Fibroblast of skin of scalp (primary cell): ENCODE measurements around the gene IFI6. TPM values are rescaled to one million over a fixed set of nuclear protein-coding genes. Genes with fewer than 3 reads are reported as not detected.
"Not testable (repeated sequence)": the region's sequence is repeated elsewhere in the genome, so short reads cannot be mapped to it uniquely, and the experiment has no call there.

Source experiments
- DNase-seq: peaks from one replicate; pipeline ENCODE4 v3.0.0-alpha.2; 2013
- polyA plus RNA-seq, 2 experiments: library from polyadenylated mRNA; unstranded; fragments of 120-200 nt; gene quantifications; one replicate each; pipeline ENCODE4 v1.2.1, GENCODE V29; 2013; ENCODE audit not compliant: insufficient read length in 2 of 2

IFI6 gene
- 27.8 TPM for polyA plus RNA-seq (2013, experiment 1 of 2; ENCODE audit: insufficient read length)
- polyA plus RNA-seq (2013, experiment 2 of 2; ENCODE audit: insufficient read length): 33.2 TPM

DNA sequence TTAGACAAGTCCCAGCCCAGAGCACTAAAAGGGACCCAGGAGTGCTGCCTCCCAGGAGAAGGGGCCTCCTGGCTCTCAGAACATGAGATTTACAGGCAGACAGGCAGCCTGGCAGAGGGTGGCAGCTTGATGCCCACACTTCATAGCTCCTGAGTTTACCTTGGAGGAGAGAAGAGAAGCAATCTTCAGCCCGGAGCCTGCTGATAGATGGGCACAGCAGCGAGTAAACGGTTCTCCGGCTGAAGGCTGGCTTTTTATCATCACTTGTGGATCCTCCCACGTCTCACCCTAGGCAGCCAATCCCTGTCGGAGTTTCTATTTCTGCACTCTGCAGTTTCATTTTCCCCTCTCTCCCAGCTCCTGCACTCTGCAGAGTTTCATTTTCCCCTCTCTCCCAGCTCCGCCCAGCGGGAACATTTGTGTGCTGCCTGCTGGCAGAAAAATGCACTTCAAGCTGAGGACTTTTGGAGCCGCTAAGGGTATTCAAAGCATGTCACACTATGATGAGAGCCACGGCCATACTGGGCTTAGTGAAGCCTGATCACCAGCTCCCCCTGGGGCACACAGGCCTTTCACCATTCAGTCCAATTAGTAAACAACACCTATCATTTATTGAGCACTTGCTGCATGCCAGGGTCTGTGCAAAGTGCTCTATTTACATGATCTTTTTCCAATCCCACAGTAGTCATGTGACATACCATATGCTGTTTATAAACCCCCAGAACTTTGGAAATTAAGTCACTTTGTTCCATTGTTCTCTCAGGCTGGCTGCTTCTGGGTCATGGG is at the start of gene IFI6:
Gene IFI6, minus strand, starts transcription at position 229 of the 786 bp plus-strand sequence. CDS start 2,878 bp downstream, outside the sequence.
- peak; percentile 97 for DNase-seq

GRCh38 chr1:27719286-27720251 is 47.6 kb upstream of the IFI6 start:
- DNase-seq: peak; percentile 3

GRCh38 chr1:27716262-27716895 is 44.4 kb upstream of the IFI6 start:
- no peak for DNase-seq

- no peak for DNase-seq
Measured at GRCh38 chr1:27713869-27714513, 42.0 kb upstream of the IFI6 start.

DNA sequence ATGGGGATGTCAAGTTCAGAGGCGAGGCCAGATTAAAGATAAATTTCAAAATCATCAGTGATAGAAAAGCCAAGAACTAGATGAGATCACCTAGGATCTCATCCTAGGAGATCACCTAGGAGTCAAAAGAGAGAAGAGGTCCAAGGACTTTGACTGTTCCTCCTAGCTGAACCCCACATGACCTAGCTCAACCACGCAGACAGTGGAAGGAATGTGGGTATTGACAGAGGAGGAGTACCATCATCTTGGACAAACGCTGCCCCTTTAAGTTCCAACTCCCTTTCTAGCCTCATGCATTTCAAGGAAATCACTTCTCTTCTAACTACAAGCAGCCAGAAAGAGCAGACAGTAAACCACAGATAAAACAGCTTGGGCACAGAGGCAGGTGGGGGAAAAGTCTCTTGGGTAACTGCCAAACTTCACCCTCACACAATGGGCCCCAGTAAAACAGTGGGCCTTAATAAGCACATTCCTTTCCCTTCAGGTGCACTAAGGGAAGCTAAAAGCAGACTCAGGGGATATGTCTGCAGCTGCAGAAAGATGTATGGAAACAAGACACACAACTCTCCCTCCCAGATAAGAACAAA is 41.2 kb upstream of the IFI6 start:
- DNase-seq: no peak

DNA sequence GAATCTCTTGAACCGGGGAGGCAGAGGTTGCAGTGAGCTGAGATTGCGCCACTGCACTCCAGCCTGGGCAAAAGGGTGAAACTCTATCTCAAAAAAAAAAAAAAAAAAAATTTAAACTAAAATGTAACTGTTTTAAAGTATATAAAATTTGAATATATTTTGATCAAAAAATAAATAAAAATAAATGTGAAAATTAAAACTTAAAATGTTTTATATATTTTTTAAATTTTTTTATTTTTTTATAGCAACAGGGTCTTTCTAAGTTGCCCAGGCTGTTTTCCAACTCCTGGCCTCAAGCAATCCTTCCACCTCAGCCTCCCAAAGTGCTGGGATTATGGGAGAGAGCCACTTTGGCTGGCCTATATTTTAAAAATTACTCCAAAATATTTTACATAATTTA is 38.6 kb upstream of the IFI6 start:
- DNase-seq: no peak

- DNase-seq: no peak
Measured at GRCh38 chr1:27705545-27705944, 33.6 kb upstream of the IFI6 start.

DNA sequence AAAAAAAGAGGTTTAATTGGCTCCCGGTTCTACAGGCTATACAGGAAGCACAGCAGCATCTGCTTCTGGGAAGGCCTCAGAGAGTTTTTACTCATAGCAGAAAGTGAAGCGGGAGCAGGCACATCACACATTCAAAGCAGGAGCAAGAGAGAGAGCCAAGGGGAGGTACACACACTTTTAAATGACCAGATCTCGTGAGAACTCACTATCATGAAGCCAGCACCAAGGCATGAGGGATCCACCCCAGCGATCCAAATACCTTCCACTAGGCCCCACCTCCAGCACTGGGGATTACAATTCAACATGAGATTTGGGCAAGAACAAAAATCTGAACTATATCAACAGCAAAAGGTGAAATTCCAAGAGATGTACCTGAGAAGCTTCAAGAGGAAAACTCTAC is 33.0 kb upstream of the IFI6 start:
- no peak for DNase-seq

- not testable (repeated sequence) for DNase-seq
Measured at GRCh38 chr1:27696835-27697234, 24.8 kb upstream of the IFI6 start.

DNA sequence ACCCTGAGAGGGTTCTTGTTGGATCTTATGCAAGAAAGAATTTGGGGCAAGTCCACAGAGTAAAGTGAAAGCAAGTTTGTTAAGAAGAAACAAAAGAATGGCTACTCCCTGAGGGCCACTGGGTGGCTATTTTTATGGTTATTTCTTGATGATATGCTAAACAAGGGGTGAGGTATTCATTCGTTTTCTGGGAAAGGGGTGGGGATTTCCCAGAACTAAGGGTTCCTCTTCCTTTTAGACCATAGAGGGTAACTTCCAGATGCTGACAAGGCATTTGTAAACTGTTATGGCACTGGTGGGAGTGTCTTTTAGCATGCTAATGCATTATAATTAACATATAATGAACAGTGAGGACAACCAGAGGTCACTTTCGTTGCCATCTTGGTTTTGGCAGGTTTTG is 18.2 kb upstream of the IFI6 start:
- no peak for DNase-seq

GRCh38 chr1:27689423-27690173 is 17.6 kb upstream of the IFI6 start:
- peak; percentile 49 for DNase-seq

DNA sequence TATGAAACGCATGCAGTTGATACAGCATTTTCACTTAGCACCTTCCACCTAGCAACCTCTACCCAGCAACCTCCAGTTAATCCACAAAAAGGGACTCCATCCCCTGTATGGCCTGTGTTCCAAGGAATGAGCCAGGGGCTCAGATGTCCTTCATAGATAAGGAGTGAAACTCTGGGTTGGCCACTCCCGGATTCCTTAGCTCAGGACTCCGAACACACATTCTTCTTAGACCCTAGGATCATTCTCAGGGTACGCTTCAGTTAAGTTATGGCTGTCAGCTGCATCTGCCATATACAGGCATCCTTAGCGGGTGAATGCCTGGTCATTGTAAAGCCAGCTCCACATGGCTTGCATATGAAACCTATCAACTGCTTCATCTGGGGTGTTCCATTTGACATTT is 15.9 kb upstream of the IFI6 start:
- DNase-seq: no peak

- no peak for DNase-seq
Measured at GRCh38 chr1:27686223-27686990, 14.4 kb upstream of the IFI6 start.

DNA sequence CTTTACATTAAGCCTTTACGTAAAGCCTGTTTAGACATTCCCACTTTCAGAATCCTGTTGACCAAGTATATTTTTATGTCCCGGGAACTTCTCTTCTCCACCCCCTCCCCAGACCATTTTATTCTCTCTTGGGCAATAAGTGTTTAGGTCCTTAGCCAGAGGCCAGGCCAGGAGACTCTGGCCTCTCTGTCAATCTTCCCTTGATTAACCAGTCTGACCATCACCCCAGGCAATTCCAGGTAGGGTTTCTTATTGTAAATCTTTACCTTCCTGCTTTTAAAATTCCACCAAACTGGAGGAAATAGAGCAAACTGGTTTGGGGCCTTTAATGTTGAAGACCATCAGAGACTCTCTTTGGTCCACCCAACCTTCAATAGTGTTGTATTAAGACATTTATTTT is 12.2 kb upstream of the IFI6 start:
- DNase-seq: no peak

GRCh38 chr1:27682351-27682944 is 10.5 kb upstream of the IFI6 start:
- DNase-seq: no peak

DNA sequence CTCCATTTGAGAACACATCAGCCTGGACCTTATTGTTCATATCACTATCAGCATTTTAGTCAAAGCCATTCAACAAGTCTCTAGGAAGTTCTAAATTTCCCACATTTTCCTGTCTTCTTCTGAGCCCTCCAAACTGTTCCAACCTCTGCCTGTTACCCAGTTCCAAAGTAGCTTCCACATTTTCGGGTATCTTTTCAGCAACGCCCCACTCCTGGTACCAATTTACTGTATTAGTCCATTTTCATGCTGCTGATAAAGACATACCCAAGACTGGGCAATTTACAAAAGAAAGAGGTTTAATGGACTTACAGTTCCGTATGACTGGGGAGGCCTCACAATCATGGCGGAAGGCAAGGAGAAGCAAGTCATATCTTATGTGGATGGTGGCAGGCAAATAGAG is 9.6 kb upstream of the IFI6 start:
- not testable (repeated sequence) for DNase-seq

- DNase-seq: not testable (repeated sequence)
Measured at GRCh38 chr1:27680225-27680791, 8.3 kb upstream of the IFI6 start.

DNA sequence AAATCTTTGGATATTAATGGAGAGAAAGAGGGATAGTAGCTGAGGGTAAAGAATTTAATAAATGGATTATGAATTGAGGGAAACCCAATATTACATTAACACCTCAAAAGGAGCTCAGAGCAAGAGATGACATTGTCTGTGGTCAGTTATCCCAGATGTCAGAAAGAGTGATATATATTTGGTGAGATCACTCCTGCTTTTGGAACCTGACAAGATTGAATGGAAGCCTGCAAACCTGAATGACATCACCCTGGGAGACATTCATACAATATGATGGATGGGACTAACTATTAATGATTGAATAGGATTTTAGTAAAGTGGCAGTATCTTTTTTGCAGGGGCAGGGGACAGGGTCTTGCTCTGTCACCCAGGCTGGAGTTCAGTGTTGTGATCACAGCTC is 6.8 kb upstream of the IFI6 start:
- no peak for DNase-seq

GRCh38 chr1:27676410-27676809 is 4.4 kb upstream of the IFI6 start:
- DNase-seq: no peak

DNA sequence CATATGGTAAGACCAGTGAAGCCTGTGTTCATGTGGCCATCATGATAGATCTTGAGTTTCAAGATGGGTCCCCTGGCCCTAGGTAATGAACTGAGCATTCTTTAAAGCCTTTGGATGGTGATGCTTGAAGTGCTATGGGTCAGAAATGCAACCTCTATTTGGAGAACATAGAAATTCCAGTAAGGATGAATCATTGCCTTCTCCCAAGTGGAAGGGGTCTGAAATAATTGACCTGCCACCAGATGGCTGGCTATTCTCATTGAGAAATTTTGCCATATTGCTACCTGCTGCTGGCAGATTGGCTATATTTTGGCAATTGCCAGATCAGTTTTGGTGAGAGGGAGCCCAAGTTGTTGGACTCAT is 739 bp upstream of the IFI6 start:
- DNase-seq: peak; percentile 33
